WTC11 (cell line): Measurements from ENCODE around the gene EBLN2. TPM values are rescaled to one million over a fixed set of nuclear protein-coding genes. Genes with fewer than 3 reads are reported as not detected.

ENCODE experiments used
- ATAC-seq: fragments of 200-7000 bp; cut with Tn5 transposase; 2 replicates; pipeline ENCODE4 v1.10.0; 2021; ENCODE audit warnings: mild to moderate bottlenecking, moderate library complexity
- CTCF ChIA-PET: fragments of 300-600 bp; sonication (Branson Sonifier 250); formaldehyde crosslinking; loops from one replicate; lab custom pipeline; 2021; ENCODE audit warnings: antibody characterized with exemption; lab: Charles Lee
- POLR2A ChIA-PET: fragments of 350-600 bp; sonication (Branson Sonifier 250); formaldehyde crosslinking; loops from one replicate; lab custom pipeline; 2021; ENCODE audit warnings: antibody characterized with exemption; lab: Charles Lee
- DNase-seq: peaks from one replicate; pipeline ENCODE4 v3.0.0; 2021; ENCODE audit warnings: low spot score
- H3K27ac Mint-ChIP-seq: 2 replicates; pipeline ENCODE4 v1.8.0; 2021; ENCODE audit warnings: mixed read lengths
- H3K27me3 Mint-ChIP-seq: 2 replicates; pipeline ENCODE4 v1.8.0; 2021; ENCODE audit warnings: low read depth, mild to moderate bottlenecking, moderate library complexity, mixed read lengths
- H3K36me3 Mint-ChIP-seq: 2 replicates; pipeline ENCODE4 v1.8.0; 2021; ENCODE audit warnings: mixed read lengths
- H3K4me1 Mint-ChIP-seq: 2 replicates; pipeline ENCODE4 v1.8.0; 2022; ENCODE audit warnings: mixed read lengths
- H3K4me3 Mint-ChIP-seq: 2 replicates; pipeline ENCODE4 v1.8.0; 2021; ENCODE audit warnings: mild to moderate bottlenecking, moderate library complexity, mixed read lengths
- H3K9me3 Mint-ChIP-seq: 2 replicates; pipeline ENCODE4 v1.8.0; 2021; ENCODE audit warnings: mixed read lengths
- CREM ChIP-seq: sonication (generic); formaldehyde crosslinking; IDR thresholded peaks from 2 replicates; pipeline ENCODE4 v1.8.1; 2022; ENCODE audit warnings: mild to moderate bottlenecking, missing genetic modification reagents, moderate library complexity
- GRHL2 ChIP-seq: fragments of 250-450 bp; sonication (Bioruptor Pico); IDR thresholded peaks from 2 replicates; pipeline ENCODE4 v1.8.0; 2022; ENCODE audit warnings: mild to moderate bottlenecking, moderate library complexity; ENCODE audit not compliant: insufficient replicate concordance, severe bottlenecking
- NFYB ChIP-seq: sonication (generic); formaldehyde crosslinking; conservative IDR thresholded peaks from 2 replicates; pipeline ENCODE4 v1.8.0; 2022; ENCODE audit warnings: low read depth, missing genetic modification reagents
- NR2C2 ChIP-seq: sonication (generic); formaldehyde crosslinking; IDR thresholded peaks from 2 replicates; pipeline ENCODE4 v1.8.0; 2022; ENCODE audit warnings: mild to moderate bottlenecking, missing genetic modification reagents
- SMAD3 ChIP-seq: sonication (generic); formaldehyde crosslinking; IDR thresholded peaks from 2 replicates; pipeline ENCODE4 v1.8.0; 2022; ENCODE audit warnings: missing genetic modification reagents, mild to moderate bottlenecking, borderline replicate concordance
- TEAD1 ChIP-seq: sonication (generic); formaldehyde crosslinking; IDR thresholded peaks from 2 replicates; pipeline ENCODE4 v1.8.0; 2022; ENCODE audit warnings: mild to moderate bottlenecking, missing genetic modification reagents
- TP53 ChIP-seq: sonication (generic); formaldehyde crosslinking; IDR thresholded peaks from 2 replicates; pipeline ENCODE4 v1.8.1; 2023; ENCODE audit warnings: mild to moderate bottlenecking, missing genetic modification reagents
- ZNF219 ChIP-seq: sonication (generic); formaldehyde crosslinking; IDR thresholded peaks from 2 replicates; pipeline ENCODE4 v1.8.0; 2023; ENCODE audit warnings: missing genetic modification reagents, mild to moderate bottlenecking, borderline replicate concordance
- ZNF263 ChIP-seq: sonication (generic); formaldehyde crosslinking; IDR thresholded peaks from 2 replicates; pipeline ENCODE4 v1.8.1; 2022; ENCODE audit warnings: low read depth, mild to moderate bottlenecking, moderate library complexity, missing genetic modification reagents
- ZNF423 ChIP-seq: fragments of 250-450 bp; sonication (Bioruptor Pico); IDR thresholded peaks from 2 replicates; pipeline ENCODE4 v2.1.2; 2022; ENCODE audit warnings: mild to moderate bottlenecking, moderate library complexity
- total RNA-seq: library from RNA; stranded (reverse); gene quantifications from 3 replicates; pipeline ENCODE4 v1.2.3, GENCODE V29; 2021
- TF ChIP-seq, protein P1 (sequence below): sonication (generic); formaldehyde crosslinking; IDR thresholded peaks from 2 replicates; pipeline ENCODE4 v1.8.1; 2023; ENCODE audit warnings: mild to moderate bottlenecking, moderate library complexity, missing genetic modification reagents
- TF ChIP-seq, protein P2 (sequence below): sonication (generic); formaldehyde crosslinking; IDR thresholded peaks from 2 replicates; pipeline ENCODE4 v1.8.1; 2022; ENCODE audit warnings: low read depth, mild to moderate bottlenecking, moderate library complexity, missing genetic modification reagents, borderline replicate concordance
- TF ChIP-seq, protein P3 (sequence below): sonication (generic); formaldehyde crosslinking; IDR thresholded peaks from 2 replicates; pipeline ENCODE4 v1.8.1; 2022; ENCODE audit warnings: missing genetic modification reagents, borderline replicate concordance
- TF ChIP-seq, protein P4 (sequence below): sonication (generic); formaldehyde crosslinking; IDR thresholded peaks from 2 replicates; pipeline ENCODE4 v1.8.1; 2023; ENCODE audit warnings: mild to moderate bottlenecking, missing genetic modification reagents, moderate library complexity
- TF ChIP-seq, protein P5 (sequence below): sonication (generic); formaldehyde crosslinking; IDR thresholded peaks from 2 replicates; pipeline ENCODE4 v1.8.0; 2023; ENCODE audit warnings: missing genetic modification reagents
- TF ChIP-seq, protein P6 (sequence below): sonication (generic); formaldehyde crosslinking; IDR thresholded peaks from 2 replicates; pipeline ENCODE4 v1.8.1; 2023; ENCODE audit warnings: mild to moderate bottlenecking, missing genetic modification reagents
- TF ChIP-seq, protein P7 (sequence below): sonication (generic); formaldehyde crosslinking; IDR thresholded peaks from 2 replicates; pipeline ENCODE4 v1.8.0; 2022; ENCODE audit warnings: mild to moderate bottlenecking, missing genetic modification reagents
- TF ChIP-seq, protein P8 (sequence below): fragments of 250-450 bp; sonication (Bioruptor Pico); IDR thresholded peaks from 2 replicates; pipeline ENCODE4 v1.9.0; 2021; ENCODE audit warnings: mild to moderate bottlenecking, borderline replicate concordance
- TF ChIP-seq, protein P9 (sequence below): fragments of 250-450 bp; sonication (Bioruptor Pico); IDR thresholded peaks from 2 replicates; pipeline ENCODE4 v2.1.2; 2022; ENCODE audit warnings: mild to moderate bottlenecking, moderate library complexity

The EBLN2 gene
- total RNA-seq, 1 experiment from 2014 or later, result 4.3 TPM

DNA sequence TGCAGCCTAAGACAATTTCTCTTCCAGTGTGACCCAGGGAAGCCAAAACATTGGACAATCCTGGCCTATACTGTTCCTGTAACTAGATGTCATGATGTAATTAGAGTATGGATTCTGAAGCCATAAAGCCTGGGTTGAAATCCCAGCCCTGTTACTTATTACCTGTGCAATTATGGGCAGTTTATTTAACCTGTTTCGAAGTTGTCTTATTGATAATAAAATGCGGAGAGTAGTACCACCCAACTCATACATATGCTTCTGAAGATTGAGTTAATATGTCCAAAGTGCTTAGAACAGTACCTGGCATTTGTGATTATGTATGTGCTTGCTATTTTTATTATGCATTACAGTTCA, 34.7 kb upstream of the EBLN2 start (continued):
- TF ChIP-seq, protein P1, sequence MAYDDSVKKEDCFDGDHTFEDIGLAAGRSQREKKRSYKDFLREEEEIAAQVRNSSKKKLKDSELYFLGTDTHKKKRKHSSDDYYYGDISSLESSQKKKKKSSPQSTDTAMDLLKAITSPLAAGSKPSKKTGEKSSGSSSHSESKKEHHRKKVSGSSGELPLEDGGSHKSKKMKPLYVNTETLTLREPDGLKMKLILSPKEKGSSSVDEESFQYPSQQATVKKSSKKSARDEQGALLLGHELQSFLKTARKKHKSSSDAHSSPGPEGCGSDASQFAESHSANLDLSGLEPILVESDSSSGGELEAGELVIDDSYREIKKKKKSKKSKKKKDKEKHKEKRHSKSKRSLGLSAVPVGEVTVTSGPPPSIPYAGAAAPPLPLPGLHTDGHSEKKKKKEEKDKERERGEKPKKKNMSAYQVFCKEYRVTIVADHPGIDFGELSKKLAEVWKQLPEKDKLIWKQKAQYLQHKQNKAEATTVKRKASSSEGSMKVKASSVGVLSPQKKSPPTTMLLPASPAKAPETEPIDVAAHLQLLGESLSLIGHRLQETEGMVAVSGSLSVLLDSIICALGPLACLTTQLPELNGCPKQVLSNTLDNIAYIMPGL, result no peak
- TF ChIP-seq, protein P2, sequence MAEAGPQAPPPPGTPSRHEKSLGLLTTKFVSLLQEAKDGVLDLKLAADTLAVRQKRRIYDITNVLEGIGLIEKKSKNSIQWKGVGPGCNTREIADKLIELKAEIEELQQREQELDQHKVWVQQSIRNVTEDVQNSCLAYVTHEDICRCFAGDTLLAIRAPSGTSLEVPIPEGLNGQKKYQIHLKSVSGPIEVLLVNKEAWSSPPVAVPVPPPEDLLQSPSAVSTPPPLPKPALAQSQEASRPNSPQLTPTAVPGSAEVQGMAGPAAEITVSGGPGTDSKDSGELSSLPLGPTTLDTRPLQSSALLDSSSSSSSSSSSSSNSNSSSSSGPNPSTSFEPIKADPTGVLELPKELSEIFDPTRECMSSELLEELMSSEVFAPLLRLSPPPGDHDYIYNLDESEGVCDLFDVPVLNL (CRISPR knock-in tag), result no peak
- TF ChIP-seq, protein P3, sequence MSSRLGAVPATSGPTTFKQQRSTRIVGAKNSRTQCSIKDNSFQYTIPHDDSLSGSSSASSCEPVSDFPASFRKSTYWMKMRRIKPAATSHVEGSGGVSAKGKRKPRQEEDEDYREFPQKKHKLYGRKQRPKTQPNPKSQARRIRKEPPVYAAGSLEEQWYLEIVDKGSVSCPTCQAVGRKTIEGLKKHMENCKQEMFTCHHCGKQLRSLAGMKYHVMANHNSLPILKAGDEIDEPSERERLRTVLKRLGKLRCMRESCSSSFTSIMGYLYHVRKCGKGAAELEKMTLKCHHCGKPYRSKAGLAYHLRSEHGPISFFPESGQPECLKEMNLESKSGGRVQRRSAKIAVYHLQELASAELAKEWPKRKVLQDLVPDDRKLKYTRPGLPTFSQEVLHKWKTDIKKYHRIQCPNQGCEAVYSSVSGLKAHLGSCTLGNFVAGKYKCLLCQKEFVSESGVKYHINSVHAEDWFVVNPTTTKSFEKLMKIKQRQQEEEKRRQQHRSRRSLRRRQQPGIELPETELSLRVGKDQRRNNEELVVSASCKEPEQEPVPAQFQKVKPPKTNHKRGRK (CRISPR knock-in tag), result no peak
- TF ChIP-seq, protein P4, sequence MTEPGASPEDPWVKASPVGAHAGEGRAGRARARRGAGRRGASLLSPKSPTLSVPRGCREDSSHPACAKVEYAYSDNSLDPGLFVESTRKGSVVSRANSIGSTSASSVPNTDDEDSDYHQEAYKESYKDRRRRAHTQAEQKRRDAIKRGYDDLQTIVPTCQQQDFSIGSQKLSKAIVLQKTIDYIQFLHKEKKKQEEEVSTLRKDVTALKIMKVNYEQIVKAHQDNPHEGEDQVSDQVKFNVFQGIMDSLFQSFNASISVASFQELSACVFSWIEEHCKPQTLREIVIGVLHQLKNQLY (CRISPR knock-in tag), result no peak

DNA sequence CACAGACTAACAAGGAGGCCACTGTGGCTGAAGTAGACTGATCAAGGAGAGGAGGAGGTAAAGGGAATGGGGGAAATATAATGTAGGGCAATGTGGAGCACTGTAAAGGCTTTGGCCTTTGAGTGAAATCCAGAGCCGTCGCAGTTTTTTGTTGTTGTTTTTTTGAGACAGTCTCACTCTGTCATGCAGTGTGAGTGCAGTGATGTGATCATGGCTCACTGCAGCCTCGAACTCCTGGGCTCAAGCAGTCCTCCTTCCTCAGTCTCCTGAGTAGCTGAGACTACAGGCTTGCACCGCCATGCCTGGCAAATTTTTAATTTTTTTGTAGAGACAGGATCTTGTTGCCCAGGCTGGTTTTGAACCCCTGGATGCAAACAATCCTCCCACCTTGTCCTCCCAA, 32.7 kb upstream of the EBLN2 start:
- no peaks in the 10 kb centered on the region; the same call in 1 of the 2 replicates for H3K36me3 Mint-ChIP-seq
- no peaks in the 10 kb centered on the region for H3K9me3 Mint-ChIP-seq
- H3K27me3 Mint-ChIP-seq, result no peaks in the 10 kb centered on the region
- no peak for DNase-seq
- ChIA-PET POLR2A (no interaction called here), CTCF (no interaction called here)
- peaks cover 69% of the 10 kb centered on the region for H3K4me1 Mint-ChIP-seq
- no peak for ATAC-seq
- peak overlapping the region; percentile 67 for H3K27ac Mint-ChIP-seq
- H3K4me3 Mint-ChIP-seq, result no peak overlapping the region
- no peak for TF ChIP-seq NR2C2
- TF ChIP-seq ZNF219 (CRISPR knock-in tag), result no peak
- TF ChIP-seq, protein P5, sequence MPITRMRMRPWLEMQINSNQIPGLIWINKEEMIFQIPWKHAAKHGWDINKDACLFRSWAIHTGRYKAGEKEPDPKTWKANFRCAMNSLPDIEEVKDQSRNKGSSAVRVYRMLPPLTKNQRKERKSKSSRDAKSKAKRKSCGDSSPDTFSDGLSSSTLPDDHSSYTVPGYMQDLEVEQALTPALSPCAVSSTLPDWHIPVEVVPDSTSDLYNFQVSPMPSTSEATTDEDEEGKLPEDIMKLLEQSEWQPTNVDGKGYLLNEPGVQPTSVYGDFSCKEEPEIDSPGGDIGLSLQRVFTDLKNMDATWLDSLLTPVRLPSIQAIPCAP (CRISPR knock-in tag), result no peak
- TF ChIP-seq TP53 (CRISPR knock-in tag), result no peak
- TF ChIP-seq, protein P6, sequence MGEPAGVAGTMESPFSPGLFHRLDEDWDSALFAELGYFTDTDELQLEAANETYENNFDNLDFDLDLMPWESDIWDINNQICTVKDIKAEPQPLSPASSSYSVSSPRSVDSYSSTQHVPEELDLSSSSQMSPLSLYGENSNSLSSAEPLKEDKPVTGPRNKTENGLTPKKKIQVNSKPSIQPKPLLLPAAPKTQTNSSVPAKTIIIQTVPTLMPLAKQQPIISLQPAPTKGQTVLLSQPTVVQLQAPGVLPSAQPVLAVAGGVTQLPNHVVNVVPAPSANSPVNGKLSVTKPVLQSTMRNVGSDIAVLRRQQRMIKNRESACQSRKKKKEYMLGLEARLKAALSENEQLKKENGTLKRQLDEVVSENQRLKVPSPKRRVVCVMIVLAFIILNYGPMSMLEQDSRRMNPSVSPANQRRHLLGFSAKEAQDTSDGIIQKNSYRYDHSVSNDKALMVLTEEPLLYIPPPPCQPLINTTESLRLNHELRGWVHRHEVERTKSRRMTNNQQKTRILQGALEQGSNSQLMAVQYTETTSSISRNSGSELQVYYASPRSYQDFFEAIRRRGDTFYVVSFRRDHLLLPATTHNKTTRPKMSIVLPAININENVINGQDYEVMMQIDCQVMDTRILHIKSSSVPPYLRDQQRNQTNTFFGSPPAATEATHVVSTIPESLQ (CRISPR knock-in tag), result no peak
- TF ChIP-seq ZNF263 (CRISPR knock-in tag), result no peak
- TF ChIP-seq CREM, result no peak
- TF ChIP-seq ZNF423, result no peak
- TF ChIP-seq, protein P7, sequence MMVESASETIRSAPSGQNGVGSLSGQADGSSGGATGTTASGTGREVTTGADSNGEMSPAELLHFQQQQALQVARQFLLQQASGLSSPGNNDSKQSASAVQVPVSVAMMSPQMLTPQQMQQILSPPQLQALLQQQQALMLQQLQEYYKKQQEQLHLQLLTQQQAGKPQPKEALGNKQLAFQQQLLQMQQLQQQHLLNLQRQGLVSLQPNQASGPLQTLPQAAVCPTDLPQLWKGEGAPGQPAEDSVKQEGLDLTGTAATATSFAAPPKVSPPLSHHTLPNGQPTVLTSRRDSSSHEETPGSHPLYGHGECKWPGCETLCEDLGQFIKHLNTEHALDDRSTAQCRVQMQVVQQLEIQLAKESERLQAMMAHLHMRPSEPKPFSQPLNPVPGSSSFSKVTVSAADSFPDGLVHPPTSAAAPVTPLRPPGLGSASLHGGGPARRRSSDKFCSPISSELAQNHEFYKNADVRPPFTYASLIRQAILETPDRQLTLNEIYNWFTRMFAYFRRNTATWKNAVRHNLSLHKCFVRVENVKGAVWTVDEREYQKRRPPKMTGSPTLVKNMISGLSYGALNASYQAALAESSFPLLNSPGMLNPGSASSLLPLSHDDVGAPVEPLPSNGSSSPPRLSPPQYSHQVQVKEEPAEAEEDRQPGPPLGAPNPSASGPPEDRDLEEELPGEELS, result no peak
- TF ChIP-seq TEAD1 (CRISPR knock-in tag), result no peak
- TF ChIP-seq NFYB, result no peak
- TF ChIP-seq, protein P8, sequence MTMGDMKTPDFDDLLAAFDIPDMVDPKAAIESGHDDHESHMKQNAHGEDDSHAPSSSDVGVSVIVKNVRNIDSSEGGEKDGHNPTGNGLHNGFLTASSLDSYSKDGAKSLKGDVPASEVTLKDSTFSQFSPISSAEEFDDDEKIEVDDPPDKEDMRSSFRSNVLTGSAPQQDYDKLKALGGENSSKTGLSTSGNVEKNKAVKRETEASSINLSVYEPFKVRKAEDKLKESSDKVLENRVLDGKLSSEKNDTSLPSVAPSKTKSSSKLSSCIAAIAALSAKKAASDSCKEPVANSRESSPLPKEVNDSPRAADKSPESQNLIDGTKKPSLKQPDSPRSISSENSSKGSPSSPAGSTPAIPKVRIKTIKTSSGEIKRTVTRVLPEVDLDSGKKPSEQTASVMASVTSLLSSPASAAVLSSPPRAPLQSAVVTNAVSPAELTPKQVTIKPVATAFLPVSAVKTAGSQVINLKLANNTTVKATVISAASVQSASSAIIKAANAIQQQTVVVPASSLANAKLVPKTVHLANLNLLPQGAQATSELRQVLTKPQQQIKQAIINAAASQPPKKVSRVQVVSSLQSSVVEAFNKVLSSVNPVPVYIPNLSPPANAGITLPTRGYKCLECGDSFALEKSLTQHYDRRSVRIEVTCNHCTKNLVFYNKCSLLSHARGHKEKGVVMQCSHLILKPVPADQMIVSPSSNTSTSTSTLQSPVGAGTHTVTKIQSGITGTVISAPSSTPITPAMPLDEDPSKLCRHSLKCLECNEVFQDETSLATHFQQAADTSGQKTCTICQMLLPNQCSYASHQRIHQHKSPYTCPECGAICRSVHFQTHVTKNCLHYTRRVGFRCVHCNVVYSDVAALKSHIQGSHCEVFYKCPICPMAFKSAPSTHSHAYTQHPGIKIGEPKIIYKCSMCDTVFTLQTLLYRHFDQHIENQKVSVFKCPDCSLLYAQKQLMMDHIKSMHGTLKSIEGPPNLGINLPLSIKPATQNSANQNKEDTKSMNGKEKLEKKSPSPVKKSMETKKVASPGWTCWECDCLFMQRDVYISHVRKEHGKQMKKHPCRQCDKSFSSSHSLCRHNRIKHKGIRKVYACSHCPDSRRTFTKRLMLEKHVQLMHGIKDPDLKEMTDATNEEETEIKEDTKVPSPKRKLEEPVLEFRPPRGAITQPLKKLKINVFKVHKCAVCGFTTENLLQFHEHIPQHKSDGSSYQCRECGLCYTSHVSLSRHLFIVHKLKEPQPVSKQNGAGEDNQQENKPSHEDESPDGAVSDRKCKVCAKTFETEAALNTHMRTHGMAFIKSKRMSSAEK (CRISPR knock-in tag), result no peak
- TF ChIP-seq GRHL2 (CRISPR knock-in tag), result no peak
- TF ChIP-seq, protein P9, sequence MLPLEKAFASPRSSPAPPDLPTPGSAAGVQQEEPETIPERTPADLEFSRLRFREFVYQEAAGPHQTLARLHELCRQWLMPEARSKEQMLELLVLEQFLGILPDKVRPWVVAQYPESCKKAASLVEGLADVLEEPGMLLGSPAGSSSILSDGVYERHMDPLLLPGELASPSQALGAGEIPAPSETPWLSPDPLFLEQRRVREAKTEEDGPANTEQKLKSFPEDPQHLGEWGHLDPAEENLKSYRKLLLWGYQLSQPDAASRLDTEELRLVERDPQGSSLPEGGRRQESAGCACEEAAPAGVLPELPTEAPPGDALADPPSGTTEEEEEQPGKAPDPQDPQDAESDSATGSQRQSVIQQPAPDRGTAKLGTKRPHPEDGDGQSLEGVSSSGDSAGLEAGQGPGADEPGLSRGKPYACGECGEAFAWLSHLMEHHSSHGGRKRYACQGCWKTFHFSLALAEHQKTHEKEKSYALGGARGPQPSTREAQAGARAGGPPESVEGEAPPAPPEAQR (CRISPR knock-in tag), result no peak
- TF ChIP-seq SMAD3, result no peak
